ENCODE data around the gene UBL4A. TPM values are rescaled to one million over a fixed set of nuclear protein-coding genes. Genes with fewer than 3 reads are reported as not detected.

The UBL4A gene
- total and polyA plus RNA-seq, 9 of the 15 experiments (the other 6 are each of a cell fraction or from before 2014, with no cell fraction given): 15.2 to 140 (median 100) TPM

GRCh38 chrX:154463611-154464220 lies 22.7 kb downstream of the UBL4A start:
- no peak overlapping the region for H3K4me2 ChIP-seq (ENCODE audit: insufficient read depth, low read length)
- ATAC-seq: no peak
- no TSS peak for BruUV-seq (replicated peaks)
- H3K27ac ChIP-seq (ENCODE audit: extremely low read depth, low read depth, low read length): no peak overlapping the region
- peaks cover 77% of the 10 kb centered on the region; the same call in 2 of the 3 replicates for H3K36me3 ChIP-seq (ENCODE audit: control insufficient read depth, insufficient read depth, low read length)
- FAIRE-seq: no peak
- H2AFZ ChIP-seq (ENCODE audit: low read depth, low read length): no peak overlapping the region
- H3K27me3 ChIP-seq (ENCODE audit: control insufficient read depth in 2 of 2, insufficient read depth in 2 of 2, low read length in 2 of 2): no peaks in the 10 kb centered on the region
- CTCF ChIA-PET (ENCODE audit: low intra/inter-chr PET ratio): no interaction called here
- peaks cover 24% of the 10 kb centered on the region for H3K79me2 ChIP-seq (ENCODE audit: control insufficient read depth, insufficient read depth, low read length)
- no peak for TF ChIP-seq MAFG (tag; conservative IDR thresholded peaks at IDR 0.05)
- no peak for TF ChIP-seq ZMIZ1 (IDR thresholded peaks at IDR 0.05; ENCODE audit: low read depth in 2 of 2, low read length in 2 of 2)
- TF ChIP-seq POLR2G (IDR thresholded peaks at IDR 0.05; ENCODE audit: low read depth, low read length): peak; percentile 38; the same call in 1 of the 2 replicates
- peak in 1 of 4 experiments; percentile 6 for DNase-seq (ENCODE audit: extremely low read depth in 1 of 4, low spot score in 3 of 4)
- 95% methylated on average over 4 of the region's 36 CpGs for WGBS (ENCODE audit: insufficient coverage, low coverage, missing lambda C conversion rate)
- H3K9me1 ChIP-seq (ENCODE audit: control insufficient read depth, insufficient read depth, low read length): no peaks in the 10 kb centered on the region
- H3K9ac ChIP-seq (ENCODE audit: insufficient read depth in 1 of 2, low read depth in 2 of 2, low read length in 2 of 2): no peak overlapping the region; a peak in 1 of 4 replicates
- no peak overlapping the region for H3K4me3 ChIP-seq
- no peaks in the 10 kb centered on the region for H3K9me3 ChIP-seq (replicated peaks; ENCODE audit: control insufficient read depth, insufficient read depth, low read depth, low read length)
- intact Hi-C loops (cut with micrococcal nuclease) (no loop called here), in situ Hi-C loops (cut with MboI) (no loop called here)
- POLR2A ChIA-PET: interaction anchor here (0.8 to 2.0 kb wide), 3 partner anchors 10 to 19 kb away, joined by 3 to 6 read pairs (median 4); no protein-coding TSS in a partner anchor
- H3K4me1 ChIP-seq (replicated peaks in 1 of 2; ENCODE audit: control insufficient read depth in 2 of 2, insufficient read depth in 2 of 2, low read length in 2 of 2): peaks cover 7 to 41% of the 10 kb centered on the region in 2 experiments; a peak in 3 of 5 replicates
- peaks cover 3% of the 10 kb centered on the region; the same call in 1 of the 2 replicates for H4K20me1 ChIP-seq (replicated peaks; ENCODE audit: control insufficient read depth, insufficient read depth, low read length)
